HEK293T (cell line): ENCODE measurements around the gene MET.

Experiments
- ELF4 ChIP-seq: fragments of 450-650 bp; IDR thresholded peaks from 2 replicates; pipeline ENCODE4 v1.6.1; 2017; ENCODE audit warnings: antibody characterized with exemption
- LEF1 ChIP-seq: fragments of 450-650 bp; IDR thresholded peaks from 2 replicates; pipeline ENCODE4 v1.6.1; 2017; ENCODE audit warnings: mild to moderate bottlenecking, borderline replicate concordance
- SUZ12 ChIP-seq: fragments of 450-650 bp; IDR thresholded peaks from 2 replicates; pipeline ENCODE4 v1.6.1; 2016; ENCODE audit warnings: mild to moderate bottlenecking
- TARDBP ChIP-seq: fragments of 450-650 bp; IDR thresholded peaks from 2 replicates; pipeline ENCODE4 v1.6.1; 2016
- ZNF384 ChIP-seq: fragments of 450-650 bp; IDR thresholded peaks from 2 replicates; pipeline ENCODE4 v1.6.1; 2016

GRCh38 chr7:116799916-116800315 is 127.9 kb downstream of the MET start:
- TF ChIP-seq TARDBP (no peak), ZNF384 (no peak), LEF1 (no peak), ELF4 (no peak), SUZ12 (no peak)
